Psoas muscle (tissue), 8 donors: Measurements from ENCODE around the gene PDAP1. TPM values are rescaled to one million over a fixed set of nuclear protein-coding genes. Genes with fewer than 3 reads are reported as not detected.
"Not testable (repeated sequence)": the region's sequence is repeated elsewhere in the genome, so short reads cannot be mapped to it uniquely, and the experiment has no call there.

ENCODE experiments used
- ATAC-seq, 4 donors: fragments of 200-7000 bp; cut with Tn5 transposase; one replicate each; pipeline ENCODE4 v1.9.1; 2020; ENCODE audit warnings: moderate library complexity in 3 of 4, mild to moderate bottlenecking in 2 of 4
- DNase-seq, 2 donors: peaks; one replicate each; pipeline ENCODE4 v3.0.0-alpha.2; 2020
- H3K27ac ChIP-seq: fragments of 200-600 bp; one replicate; pipeline ENCODE4 v1.8.0; 2022
- H3K27me3 ChIP-seq, 3 donors: fragments of 200-600 bp in 1 of 3; one replicate each; pipeline versions ENCODE4 v1.6.1 to v1.8.0; 2013 to 2022; ENCODE audit warnings: low read length in 2 of 3, mild to moderate bottlenecking in 2 of 3, moderate library complexity in 1 of 3; ENCODE audit not compliant: insufficient read depth in 3 of 3
- H3K36me3 ChIP-seq, 2 donors: fragments of 200-600 bp in 1 of 2; one replicate each; pipeline versions ENCODE4 v1.6.1 to v1.8.0; 2013 to 2022; ENCODE audit warnings: low read depth in 1 of 2, mild to moderate bottlenecking in 1 of 2, moderate library complexity in 1 of 2; ENCODE audit not compliant: insufficient read depth in 1 of 2
- H3K4me1 ChIP-seq: fragments of 200-600 bp; one replicate; pipeline ENCODE4 v1.8.0; 2022
- H3K4me3 ChIP-seq: fragments of 200-600 bp; one replicate; pipeline ENCODE4 v1.8.0; 2022; ENCODE audit warnings: mild to moderate bottlenecking
- H3K9me3 ChIP-seq: fragments of 200-600 bp; one replicate; pipeline ENCODE4 v1.8.0; 2022
- WGBS, 3 donors: extraction: QIAGEN DNeasy Blood & Tissue Kit; methylation state at CpG; one replicate each; pipeline versions ENCODE4 v1.1.6 to v1.1.7; 2013; 5-methylcytosine and 5-hydroxymethylcytosine counted together
- intact Hi-C, 2 donors: fragments of 100-400 bp; cut with DNase I; formaldehyde crosslinking; loops; one replicate each; pipeline versions ENCODE4 v1.11.0 to v1.14.2; 2022
- polyA plus RNA-seq, 3 donors: library from polyadenylated mRNA; stranded (reverse); fragments of 200-250 nt; gene quantifications; one replicate each; pipeline ENCODE4 v1.2.3, GENCODE V29; 2013
- total RNA-seq, 4 donors: library from RNA; stranded (reverse); fragmentation: NEBNext Ultra II Directional in 2 of 4; extraction: Animal tissue kit (Norgen Biotek cat#: 25700) in 2 of 4; gene quantifications; one replicate each; pipeline versions ENCODE4 v1.2.1 to v1.2.4, GENCODE V29; 2021 to 2023
- TF ChIP-seq, protein P1 (sequence below): fragments of 200-600 bp; IDR thresholded peaks from one replicate; pipeline ENCODE4 v1.8.0; 2022; ENCODE audit warnings: antibody characterized with exemption
- donor health status: healthy with polysubstance abuse.
- donor health status: DM: no; HTN: no; CAD: no; lungs with moderate emphysema.
- donor health status: Bipolar disorder and iron deficiency.
- donor health status: healthy.
- donor health status: DM: yes; HTN: yes; CAD: no.
- donor health status: DM: no; HTN: no; CAD: no.
- donor health status: DM: no; HTN: no; CAD: no.
- donor health status: DM: yes; HTN: yes; CAD: no.

Gene PDAP1
- total and polyA plus RNA-seq, 7 donors: 131 to 437 (median 174) TPM

DNA sequence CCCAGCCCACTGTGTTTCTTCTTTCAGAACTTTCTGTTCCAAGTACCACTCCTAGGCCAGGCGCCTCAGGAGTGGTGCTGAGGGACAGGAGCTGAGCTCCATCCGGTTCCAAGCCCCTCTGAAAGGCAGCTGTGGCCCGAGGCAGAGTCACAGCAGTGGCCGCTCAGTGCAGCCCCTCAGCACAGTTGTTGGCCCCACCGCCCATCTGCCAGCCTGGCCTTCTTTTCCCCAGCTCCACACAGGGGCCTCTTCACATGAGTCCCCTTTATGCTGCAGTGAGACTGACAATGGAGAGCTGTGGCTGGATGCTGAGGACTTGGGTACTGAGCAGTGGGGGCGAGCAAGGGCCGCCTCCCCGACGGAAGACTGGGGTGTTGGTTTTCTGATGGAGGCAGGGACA lies 9.9 kb upstream of the PDAP1 start:
- peak in 1 of 4 donors; percentile 12 for ATAC-seq
- intact Hi-C loops: loop anchor here in 1 of 2 donors (5.0 kb wide), 1 partner anchor 51 kb away; no protein-coding TSS in a partner anchor

DNA sequence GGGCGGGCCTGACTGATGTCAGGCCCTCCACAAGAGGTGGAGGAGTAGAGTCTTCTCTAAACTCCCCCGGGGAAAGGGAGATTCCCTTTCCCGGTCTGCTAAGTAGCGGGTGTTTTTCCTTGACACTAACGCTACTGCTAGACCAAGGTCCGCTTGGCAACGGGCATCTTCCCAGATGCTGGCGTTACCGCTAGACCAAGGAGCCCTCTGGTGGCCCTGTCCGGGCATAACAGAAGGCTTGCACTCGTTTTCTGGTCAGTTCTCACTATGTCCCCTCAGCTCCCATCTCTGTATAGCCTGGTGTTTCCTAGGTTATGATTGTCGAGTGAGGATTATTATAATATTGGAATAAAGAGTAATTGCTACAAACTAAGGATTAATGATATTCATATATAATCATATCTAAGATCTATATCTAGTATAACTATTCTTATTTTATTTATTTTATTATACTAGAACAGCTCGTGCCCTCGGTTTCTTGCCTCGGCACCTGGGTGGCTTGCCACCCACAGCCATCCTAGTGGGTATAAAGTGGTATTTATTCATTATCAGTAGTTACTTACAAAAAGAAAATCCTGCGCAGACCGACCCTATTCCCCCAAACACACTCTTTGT lies 7.2 kb upstream of the PDAP1 start:
- H3K9me3 ChIP-seq, H3K4me1 ChIP-seq, H3K4me3 ChIP-seq, H3K27ac ChIP-seq, H3K27me3 ChIP-seq: not testable (repeated sequence)
- peaks cover 13 to 100% of the 10 kb centered on the region in 2 donors for H3K36me3 ChIP-seq
- 59 to 62% (median 61%) methylated on average over 16 to 17 of the region's 17 CpGs for WGBS, 3 donors
- ATAC-seq: peak in 1 of 4 donors; percentile 41
- DNase-seq: peak; percentile 74 to 83
- TF ChIP-seq, protein P1, sequence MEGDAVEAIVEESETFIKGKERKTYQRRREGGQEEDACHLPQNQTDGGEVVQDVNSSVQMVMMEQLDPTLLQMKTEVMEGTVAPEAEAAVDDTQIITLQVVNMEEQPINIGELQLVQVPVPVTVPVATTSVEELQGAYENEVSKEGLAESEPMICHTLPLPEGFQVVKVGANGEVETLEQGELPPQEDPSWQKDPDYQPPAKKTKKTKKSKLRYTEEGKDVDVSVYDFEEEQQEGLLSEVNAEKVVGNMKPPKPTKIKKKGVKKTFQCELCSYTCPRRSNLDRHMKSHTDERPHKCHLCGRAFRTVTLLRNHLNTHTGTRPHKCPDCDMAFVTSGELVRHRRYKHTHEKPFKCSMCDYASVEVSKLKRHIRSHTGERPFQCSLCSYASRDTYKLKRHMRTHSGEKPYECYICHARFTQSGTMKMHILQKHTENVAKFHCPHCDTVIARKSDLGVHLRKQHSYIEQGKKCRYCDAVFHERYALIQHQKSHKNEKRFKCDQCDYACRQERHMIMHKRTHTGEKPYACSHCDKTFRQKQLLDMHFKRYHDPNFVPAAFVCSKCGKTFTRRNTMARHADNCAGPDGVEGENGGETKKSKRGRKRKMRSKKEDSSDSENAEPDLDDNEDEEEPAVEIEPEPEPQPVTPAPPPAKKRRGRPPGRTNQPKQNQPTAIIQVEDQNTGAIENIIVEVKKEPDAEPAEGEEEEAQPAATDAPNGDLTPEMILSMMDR: peak; percentile 52
- intact Hi-C loops: loop anchor here in 1 of 2 donors (5.0 kb wide), 1 partner anchor 48 kb away; no protein-coding TSS in a partner anchor

More for the DNA sequence above, 9.9 kb upstream of the PDAP1 start:
- Histone ChIP-seq H3K27me3 (no peaks in the 10 kb centered on the region), H3K9me3 (no peaks in the 10 kb centered on the region), H3K4me3 (no peak overlapping the region), H3K36me3 (peaks cover 11 to 88% of the 10 kb centered on the region in 2 donors), H3K4me1 (no peaks in the 10 kb centered on the region), H3K27ac (no peak overlapping the region)
- TF ChIP-seq, protein P1: no peak
- 88% methylated on average over 9 of the region's 9 CpGs for WGBS, 3 donors
- DNase-seq: no peak

DNA sequence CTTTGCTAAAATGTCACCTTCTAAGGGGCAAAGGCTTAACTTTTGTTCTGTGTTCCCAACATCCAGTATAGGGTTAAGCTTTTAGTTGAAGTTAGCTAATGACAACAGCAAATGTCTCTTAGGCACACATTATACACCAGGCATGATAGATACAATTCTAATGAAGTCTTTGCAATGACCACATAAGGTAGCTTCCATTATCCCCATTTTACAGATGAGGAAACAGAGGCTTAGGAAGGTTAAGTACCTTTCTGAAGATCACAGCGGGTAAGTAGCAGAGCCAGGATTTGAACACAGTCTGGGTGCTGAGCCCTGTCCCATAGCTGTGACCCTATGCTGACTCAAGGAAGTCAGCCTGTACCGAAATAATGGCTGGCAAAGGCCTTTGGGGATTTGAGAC lies 2.2 kb upstream of the PDAP1 start:
- TF ChIP-seq, protein P1: no peak
- Histone ChIP-seq H3K36me3 (peaks cover 9 to 59% of the 10 kb centered on the region in 2 donors), H3K4me3 (no peak overlapping the region), H3K27ac (no peak overlapping the region), H3K9me3 (no peaks in the 10 kb centered on the region), H3K27me3 (no peaks in the 10 kb centered on the region), H3K4me1 (peaks cover 24% of the 10 kb centered on the region)
- intact Hi-C loops: no loop called here
- DNase-seq (no peak), ATAC-seq (no peak)
- 85 to 94% (median 87%) methylated on average over 2 of the region's 2 CpGs for WGBS, 3 donors

DNA sequence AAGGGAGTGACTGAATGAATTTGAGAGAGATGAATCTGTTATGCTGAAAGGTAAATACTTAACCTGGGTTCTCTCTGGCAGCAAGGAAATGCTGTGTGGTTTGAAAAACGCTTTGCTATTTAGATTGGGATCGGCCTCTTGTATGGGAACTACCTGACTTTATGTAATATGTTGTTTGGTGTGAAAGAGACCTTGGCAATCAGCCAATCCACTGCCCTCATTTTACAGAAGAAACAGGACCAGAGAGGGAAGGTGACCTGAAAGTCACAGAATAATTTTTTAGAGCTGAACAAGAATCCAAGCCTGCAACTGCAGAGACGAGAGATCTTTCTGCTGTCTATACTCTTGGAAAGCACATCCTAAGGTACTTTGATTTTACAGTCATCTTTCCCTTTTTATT lies 1.4 kb upstream of the PDAP1 start:
- TF ChIP-seq, protein P1: no peak
- no peak for DNase-seq
- no peak for ATAC-seq
- no peaks in the 10 kb centered on the region for H3K9me3 ChIP-seq
- intact Hi-C loops: no loop called here
- 51 to 57% (median 54%) methylated on average over 3 of the region's 3 CpGs for WGBS, 3 donors
- peak overlapping the region; percentile 95 for H3K4me3 ChIP-seq
- peaks cover 9 to 55% of the 10 kb centered on the region in 2 donors for H3K36me3 ChIP-seq
- peaks cover 27% of the 10 kb centered on the region for H3K4me1 ChIP-seq
- H3K27ac ChIP-seq: peak overlapping the region; percentile 88
- H3K27me3 ChIP-seq: no peaks in the 10 kb centered on the region

DNA sequence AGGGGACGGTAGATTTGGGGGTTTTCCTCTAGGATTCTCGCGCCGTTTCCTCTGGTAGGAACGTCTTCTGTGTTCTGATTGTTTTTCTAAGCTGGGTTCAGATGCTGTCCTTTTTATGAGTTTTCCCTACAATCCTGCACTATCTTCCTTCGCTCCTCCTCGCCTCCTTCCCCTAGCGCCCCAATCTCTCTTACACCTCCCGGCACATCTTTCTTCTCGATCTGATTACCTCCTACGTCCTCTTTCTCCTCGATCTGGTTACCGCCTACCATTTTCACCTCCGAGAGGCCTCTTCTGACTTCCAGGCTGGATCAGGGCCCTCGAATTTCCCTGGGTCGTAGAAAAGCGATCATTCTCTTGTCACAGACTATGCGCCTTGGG lies 785 bp upstream of the PDAP1 start:
- peak overlapping the region; percentile 88 for H3K27ac ChIP-seq
- no peaks in the 10 kb centered on the region for H3K9me3 ChIP-seq
- H3K4me1 ChIP-seq: peaks cover 29% of the 10 kb centered on the region
- peaks cover 9 to 55% of the 10 kb centered on the region in 2 donors for H3K36me3 ChIP-seq
- intact Hi-C loops: no loop called here
- H3K4me3 ChIP-seq: peak overlapping the region; percentile 95
- TF ChIP-seq, protein P1: no peak
- no peaks in the 10 kb centered on the region for H3K27me3 ChIP-seq
- 0% methylated on average over 18 of the region's 18 CpGs for WGBS, 3 donors
- no peak for DNase-seq
- peak in 1 of 4 donors; percentile 1 for ATAC-seq
